ENCODE measurements around the gene GLRA1.

GLRA1 gene

DNA sequence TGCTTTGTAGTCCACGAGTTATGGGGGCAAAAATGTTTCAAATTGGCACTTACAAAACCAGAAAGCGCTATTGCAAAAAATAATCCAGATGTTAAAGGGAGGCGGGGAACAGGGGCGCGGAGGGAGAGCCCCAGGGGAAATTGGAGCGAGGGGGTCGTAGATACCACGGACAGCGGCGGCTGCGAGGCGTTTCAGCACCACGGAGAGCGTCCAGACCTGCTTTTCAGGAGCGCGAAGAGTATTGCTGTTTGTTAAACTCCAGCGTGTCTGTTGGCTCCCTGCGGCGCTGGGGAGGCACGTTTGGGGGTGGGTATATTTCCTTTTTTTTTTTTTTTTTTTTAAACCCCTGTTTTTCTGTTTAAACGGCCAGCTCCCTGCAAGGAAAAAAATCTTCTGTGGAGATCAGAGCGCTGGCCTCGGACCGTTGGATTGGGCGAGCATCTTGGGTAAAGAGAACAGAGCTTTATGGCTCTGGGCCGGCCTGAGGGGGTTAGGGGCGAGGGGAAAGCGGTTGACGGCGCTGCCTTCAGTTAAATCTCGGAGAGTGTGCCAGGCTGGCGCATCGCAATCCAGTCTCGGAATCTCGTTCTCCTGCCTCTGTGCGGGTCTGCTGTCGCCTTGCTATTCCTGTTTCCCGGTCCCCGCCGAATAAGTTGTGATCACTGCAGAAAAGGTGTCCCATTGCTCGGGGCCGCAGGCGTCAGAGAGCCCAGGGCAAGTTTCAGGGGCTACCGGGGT lies at the start of gene GLRA1:
Gene GLRA1, minus strand, starts transcription at position 288 of the 738 bp plus-strand sequence. CDS start 302 bp downstream, outside the sequence.
- DNase-seq = no peak

DNA sequence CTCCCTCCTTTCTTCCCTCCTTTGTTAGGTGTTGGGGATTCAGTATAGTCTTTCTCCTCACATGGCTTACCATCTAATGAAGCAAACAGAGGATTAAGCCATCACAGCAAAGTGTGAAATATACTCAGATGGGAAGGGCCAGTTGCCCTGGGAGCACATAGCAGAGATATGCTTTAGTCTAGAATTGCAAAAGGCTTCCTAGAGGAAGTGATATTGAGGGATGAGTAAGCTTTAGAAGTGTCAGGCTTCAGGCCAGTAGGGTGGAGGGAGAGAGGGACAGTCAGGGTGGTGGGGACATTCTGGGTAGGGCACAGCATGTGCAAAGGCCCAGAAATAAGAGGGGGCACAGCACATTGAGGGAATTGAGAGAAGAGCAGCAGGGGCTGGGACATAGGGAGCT lies 46.2 kb upstream of the GLRA1 start:
- no peak for DNase-seq

DNA sequence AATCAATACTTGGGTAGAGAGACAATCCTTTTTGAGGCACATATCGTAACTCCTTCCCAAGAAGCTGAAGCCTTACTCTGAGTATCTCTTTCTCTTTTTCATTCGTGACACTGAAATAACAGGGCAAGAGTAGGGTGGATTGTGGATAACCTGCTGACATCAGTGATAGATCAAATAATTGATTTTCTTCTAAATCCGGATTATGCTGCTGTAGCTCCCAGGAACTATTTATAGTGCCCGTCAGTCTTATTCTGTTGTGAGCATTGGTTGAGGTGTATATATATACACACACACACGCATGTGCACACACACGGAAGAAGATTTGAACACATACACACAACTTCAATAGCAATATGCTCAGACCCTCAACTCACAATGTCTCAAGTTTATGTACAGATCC lies 43.2 kb upstream of the GLRA1 start:
- DNase-seq = no peak

DNA sequence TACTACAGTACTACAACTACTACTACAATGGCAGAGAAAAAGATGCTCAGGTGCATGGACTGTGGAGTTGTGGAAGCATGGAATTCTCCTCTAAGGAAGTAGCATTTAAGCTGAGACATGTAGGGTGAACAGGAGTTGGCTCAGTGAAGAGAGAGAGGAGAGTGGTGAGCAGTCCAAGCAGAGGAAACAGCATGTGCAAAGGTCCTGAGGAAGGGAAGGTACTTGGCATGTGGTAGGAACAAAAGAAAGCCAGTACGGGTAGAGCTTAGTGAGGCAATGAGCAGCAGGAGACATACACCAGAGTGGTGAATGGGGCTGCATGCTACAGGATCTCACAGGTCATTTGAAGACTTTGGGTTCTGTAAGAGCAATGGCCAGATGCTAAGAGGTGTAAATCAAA lies 41.4 kb upstream of the GLRA1 start:
- no peak for DNase-seq

DNA sequence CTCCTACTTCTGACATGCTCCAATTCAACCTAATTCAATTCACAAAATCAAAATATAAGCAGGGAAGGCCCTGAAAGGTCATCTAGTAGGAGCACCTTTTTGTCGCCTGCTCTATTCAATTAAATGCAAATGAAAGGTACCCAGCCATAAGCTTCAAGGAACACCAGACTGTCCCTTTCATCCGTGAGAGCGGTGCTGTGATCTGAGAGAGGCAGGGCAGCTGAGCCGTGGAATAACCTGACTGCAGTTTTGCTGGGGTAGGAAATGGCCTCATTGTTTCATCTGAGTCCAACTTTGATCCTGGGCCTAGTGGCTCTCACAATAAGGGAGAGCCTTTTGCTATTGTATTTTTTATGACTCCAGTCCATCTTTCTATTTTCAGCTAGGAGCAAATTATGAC lies 39.8 kb upstream of the GLRA1 start:
- no peak for DNase-seq

DNA sequence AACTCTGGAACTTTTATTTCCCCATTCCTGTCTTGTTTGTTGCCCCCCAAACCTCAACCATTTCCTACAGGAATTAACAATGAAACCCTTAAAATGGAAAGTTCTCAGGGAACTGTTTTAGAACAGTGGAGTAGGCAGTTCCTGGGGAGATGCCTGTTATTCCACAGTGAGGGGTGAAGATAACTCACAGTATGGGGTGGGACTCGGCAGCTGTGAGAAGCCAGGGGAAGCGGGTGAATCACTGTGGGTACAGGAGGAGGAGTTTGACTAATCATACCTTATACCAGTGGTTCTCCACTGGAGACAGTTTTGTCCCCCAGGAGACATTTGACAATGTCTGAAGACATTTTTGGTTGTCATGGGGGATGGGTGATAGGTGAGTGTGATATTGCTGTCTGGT lies 36.9 kb upstream of the GLRA1 start:
- DNase-seq = no peak

DNA sequence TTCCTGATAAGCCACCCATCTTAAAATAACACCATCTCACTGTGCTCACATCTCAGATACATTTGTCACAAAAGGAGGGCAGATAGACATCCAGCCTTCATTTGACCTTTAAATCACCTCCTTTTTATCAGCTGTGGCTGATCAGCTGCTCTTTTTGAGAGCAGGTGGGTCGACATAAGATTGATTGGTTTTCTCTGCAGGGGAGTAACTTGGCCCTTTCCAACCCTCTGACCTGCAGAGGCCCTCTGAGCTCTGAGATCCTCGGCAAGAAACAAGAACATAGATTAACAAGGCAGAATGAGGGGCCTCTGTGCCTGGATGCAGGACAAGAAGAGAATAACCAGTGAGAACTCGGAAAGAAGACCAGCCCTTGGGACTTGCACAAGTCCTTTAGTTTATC lies 33.5 kb upstream of the GLRA1 start:
- DNase-seq = no peak

DNA sequence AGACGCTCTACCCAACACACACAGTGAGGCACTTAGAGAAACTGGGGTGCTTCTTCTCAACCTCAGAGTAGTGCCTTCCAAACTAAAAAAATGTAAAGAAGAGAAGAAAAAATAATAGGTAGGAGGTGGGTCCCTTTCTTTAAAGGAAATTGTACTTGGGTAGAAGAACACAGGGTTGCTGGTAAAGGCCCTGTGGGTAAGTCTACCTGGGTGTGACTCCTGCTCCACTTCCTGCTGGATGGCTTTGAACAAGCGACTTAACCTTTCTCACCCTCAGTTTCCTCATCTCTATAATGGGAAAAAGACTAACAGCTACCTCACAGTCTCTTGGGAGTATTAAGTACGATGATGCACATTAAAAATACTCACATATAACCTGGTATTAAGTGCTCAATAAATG lies 32.1 kb upstream of the GLRA1 start:
- no peak for DNase-seq

DNA sequence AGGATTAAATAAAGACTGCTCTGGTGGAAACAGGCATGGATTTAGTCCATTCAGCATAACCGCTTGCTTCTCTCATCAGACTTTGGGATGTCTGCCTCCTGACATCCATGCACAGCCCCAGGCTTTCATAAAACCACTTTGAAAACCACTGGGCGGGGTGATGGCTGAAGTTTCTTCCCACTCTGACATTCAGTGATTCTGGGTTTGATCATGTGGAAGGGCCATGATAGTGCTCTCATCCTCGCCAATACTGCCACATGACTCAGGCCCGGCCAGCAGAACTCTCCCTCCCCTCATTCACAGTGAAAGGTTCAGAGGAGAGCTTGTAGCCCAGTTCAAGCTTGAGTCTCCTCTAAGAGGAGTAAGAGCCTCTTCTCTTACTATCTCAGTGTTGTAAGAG lies 29.6 kb upstream of the GLRA1 start:
- no peak for DNase-seq

DNA sequence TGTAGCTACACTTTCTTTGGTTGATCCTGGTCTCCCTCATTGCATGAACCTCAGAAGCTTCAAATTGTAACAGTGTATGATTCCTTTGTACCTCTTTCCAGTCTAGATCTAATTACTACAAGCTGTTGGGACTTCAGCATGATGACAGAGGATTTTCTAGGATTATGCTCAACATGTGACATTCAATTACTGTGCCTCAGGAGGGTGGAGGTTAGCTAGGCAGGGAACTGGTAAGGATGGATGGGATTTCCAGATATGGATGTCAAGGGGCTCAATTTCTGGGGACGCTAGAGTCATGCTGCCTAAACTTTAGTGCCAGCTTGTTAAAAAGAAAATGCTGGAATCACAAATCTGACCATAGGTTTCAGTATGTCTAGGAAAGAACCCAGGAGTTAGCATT lies 29.2 kb upstream of the GLRA1 start:
- DNase-seq = no peak

DNA sequence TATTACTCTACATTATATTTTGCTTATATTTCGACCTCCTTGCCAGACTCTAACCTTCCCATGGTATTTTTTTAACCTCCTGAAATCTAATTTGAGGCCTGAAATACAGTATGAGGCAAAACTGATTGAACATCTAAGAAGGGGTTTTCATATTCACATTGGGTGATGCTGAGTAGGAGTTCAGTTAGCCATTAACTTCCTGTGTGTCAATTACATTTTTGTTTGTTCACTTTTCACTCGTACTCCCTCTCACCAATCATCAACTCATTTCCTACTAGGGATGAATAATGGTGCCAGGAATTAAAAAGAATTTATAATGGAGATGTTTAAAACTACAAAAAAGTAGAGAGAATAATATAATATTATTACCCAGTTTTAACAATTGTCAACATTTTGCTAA lies 27.6 kb upstream of the GLRA1 start:
- no peak for DNase-seq

DNA sequence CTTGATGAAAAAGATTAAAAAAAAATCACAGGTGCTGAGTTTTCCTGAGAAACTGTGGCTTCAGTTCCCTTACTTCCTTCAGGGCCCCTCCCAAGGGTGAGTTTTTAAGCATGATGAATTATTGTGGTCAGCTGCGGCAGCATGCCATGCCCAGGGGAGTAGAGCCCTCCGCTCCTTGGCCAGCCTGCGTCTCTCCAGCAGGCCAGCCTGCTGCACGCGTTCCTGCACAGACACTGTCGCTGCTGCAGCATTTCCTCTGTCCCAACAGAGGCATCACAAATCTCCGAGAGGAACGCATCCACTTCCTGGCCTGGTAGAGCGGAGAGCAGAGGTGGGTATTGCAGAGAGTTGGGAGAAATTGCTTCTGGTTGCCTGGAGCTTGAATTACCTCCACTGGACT lies 26.1 kb upstream of the GLRA1 start:
- no peak for DNase-seq

DNA sequence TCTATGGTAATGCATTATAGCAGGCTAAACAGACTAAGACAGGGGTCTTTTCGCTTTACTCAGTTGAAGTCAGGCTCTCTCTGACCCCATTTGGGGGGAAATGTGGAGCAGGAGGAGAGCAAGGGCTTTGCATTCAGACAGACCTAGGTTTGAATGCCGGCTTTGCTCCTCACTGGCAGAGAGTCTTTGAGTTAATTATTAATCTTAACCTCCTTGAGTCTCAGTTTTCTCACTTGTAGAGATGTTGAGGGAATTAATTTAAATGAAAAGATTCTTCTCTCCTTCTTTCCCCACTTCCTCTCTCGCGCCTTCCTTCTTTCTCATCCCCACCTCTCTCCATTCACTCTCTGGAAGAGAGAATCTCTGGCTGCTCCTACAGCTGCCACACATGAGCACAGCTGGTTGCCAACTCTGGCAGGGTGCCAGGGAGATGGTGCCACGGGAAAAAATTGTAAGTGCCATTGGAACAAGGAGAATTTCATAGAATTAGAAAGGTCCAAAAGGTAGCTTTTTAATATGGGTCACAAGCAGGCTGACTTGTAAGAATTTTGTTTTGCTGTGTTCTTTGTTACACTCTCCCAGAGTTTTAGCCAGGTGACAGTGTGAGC lies 25.2 kb upstream of the GLRA1 start:
- no peak for DNase-seq

DNA sequence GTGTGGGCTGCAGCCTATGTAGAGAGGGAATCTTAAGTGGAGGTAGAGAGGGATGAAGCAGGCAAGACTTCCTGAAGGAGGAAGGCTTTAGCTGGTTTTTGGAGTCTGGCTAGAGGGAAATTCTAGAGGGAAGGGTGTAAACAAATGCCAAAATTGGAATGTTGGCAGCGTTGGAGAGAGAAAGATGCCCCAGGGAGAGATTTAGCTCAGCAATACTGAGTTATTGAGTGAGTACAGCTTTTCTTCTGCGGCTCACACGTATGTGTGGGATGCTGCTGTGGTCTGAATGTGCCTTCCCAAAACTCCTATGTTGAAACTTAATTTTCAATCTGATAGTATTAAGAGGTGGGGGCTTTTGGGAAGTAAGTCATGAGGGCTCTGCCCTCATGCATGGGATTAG lies 24.5 kb upstream of the GLRA1 start:
- no peak for DNase-seq

DNA sequence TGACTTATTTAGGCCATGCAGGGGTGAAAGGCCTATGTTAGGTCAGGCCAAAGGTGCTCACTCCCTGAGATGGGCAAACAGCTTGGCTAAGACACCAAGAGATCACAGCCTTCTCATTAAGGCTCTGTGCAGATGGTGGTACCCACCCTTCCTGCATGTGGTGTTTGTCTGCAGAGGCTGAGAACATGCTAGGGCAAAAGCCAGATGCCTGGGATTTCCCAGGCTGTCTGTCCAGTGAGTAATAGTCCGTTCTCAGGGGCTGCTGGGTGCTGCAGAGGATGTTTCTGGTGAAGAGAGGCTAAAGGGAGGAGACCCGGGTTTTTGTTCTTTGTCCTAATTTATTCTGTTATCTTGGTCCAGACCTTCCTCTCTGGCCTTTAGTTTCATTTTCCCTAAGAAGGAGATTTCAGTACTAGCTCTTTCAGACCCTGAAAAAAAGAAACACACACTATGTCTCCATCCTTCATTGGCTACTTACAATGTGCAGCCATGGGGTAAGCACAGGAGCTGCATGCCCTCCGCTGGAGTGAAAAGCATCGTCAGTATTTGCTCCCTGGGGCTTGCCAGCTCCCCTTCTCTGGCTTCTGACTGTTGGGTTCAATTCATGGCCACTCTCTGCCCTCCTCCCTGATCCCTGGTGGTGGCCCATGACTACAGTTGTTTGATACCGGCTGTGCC lies 23.4 kb upstream of the GLRA1 start:
- DNase-seq = no peak

DNA sequence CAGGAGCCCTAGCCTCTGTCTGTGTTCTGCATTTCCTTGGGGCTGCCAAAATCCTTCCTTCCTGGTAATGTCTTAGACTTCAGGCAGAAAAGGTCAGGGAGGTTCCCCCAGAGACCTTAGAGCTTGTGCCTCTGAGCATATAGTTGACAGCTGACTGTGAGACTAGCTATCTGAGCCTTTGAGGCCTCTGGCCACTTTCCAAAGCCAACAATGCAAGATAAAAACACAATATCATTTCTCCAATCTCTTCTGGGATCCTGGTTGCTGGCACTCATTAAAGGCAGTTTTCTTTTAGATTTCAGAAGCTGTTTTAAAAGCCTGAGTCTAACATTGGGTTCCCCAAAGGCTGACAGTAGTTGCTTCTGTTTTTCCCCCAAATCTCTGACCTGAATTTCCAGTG lies 13.2 kb upstream of the GLRA1 start:
- no peak for DNase-seq

DNA sequence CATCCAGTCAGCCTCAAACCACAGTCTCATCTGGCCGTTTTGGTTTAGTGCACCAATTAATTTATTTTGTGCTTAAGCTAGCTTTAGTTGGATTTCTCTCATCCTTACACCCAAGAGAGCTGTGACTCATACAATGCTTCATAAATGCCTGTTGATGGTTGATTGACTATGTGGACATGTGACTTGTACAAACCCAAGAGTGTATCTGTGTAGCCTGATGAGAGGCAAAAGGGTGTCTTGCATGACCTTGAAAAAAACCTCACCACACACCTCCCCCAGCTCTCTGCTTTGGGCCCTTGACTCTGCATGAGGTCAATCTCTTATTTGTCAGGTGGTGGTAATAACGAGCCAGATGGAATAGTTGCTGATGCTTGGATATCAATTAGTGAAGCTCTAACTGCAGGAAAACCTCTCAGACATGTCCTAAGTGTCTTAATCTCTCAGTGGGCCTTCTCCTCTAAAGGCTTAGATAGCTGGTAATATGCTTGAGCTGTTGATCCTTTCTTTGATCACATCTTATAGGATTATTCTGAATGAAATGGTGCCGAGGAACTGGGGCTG lies 10.6 kb upstream of the GLRA1 start:
- peak; percentile 1 for DNase-seq

DNA sequence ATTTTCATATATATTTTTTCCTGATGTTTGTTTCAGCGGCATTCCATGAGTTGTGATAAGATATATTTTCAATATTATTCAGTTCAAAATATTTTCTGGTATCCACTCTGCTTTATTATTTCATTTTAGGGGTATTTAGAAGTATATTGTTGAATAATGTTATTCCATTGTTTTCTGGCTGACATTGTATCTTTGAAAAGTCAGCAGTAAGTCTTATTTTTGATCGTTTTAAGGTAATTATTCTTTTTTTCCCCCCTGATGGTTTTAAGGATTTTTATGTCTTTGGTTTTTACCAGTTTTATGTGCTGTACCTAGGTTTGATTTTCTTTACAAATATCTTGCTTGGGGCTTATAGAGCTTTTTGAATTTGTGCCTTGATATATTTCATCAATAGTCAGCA lies 6.6 kb upstream of the GLRA1 start:
- DNase-seq = no peak

DNA sequence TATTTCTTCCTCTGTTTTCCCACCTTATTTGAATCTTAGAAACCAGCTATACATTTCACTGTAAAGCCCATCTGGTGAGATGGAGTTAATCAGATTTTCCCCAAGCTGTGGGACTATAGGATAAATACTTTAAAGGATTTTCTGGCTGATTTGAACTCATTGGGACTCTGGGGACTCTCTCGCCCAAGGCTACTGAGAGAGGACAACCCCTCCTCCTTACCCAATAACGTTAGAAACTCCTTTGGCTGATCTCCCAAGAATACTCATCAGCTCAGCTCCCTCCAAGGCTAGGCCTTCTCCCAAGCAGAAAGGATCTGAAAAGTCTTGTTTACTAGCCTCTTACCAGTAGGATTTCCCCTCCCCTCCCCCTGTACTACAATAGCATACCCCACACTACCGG lies 1.5 kb upstream of the GLRA1 start:
- no peak for DNase-seq

DNA sequence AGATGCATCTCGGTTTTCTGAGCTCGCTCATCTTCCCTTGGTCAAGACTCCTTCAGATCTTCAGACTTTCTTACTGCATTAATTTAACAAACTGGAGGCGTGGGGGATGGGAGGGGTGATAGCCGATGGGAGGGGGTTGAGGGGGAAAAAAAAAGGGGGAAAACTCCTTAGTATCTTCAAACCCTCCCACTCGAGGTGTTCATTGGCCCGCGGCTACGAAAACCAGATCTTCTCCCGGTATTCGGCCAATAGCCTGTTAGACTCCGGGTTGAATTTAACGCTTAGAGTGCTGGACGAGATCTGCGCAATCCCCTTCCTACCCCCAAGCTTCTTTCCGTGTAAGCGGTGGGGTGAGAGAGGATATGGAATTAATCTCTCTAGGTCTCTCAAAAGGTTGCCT lies 689 bp upstream of the GLRA1 start:
- DNase-seq = no peak

DNA sequence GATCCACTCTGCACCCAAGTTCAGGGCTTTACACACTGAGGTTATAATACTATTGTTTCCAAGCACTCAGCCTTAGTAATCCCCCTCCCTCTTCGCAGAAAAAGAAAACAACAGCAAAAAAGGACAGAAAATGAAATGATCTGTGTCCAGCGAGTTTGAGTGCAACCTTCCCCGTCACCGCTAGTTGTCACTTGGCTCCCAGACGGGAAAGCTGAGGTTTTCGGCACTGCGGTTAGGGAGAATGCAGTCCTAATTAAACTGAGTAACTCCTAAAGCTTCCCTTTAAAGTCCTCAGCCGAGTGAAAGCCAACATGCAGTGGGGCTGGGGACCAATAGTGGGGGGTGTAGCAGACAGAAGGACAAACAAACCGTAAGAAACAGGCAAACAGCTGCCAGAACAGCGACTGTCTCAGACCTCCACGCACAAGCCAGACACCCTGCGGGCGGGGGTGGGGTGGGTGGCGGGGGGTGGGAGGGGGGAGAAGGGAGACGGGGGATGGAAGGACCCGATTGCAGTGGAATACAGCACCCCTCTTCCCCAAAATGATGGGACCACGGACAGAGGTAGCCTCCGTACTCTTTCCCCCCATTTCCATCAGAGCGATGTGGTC lies 680 bp downstream of the GLRA1 start:
- DNase-seq = peak; percentile 6

DNA sequence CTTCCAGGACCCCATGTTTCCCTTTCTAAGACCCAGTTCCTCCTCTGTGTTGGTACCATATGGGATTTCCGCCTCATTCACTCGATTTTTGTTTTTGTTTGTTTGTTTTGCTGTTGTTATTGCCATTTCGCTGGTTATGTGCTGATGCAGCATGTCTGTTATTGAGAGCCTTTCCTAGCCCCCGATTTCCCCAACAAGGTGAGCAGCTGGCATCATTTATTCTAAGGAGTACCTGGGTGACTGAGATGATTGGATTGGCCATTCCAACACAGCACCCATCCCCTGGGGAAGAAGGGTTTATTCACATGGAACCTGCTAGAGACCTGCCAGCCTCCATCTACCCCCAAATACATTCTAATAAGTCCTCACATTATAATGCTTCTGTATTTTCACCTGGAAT lies 2.7 kb downstream of the GLRA1 start:
- DNase-seq = no peak

DNA sequence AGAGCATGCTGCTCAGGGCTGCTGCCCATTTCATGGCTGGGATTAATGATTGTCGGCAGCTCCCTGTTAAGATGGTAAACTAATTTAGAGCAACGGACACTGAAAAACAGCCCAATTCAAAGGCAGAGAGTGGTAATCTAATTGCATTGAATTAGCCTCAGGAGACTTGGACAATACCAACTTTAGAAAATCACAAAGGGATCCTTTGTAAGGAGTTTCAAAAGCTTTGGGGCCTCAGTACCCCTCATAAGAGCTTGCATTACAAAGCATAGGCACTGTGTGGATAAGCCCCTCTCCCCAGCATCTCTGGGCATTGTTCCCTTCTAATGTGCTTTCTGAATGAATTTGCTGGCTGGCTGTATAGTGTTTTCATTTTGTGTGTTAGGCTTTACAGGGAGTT lies 6.7 kb downstream of the GLRA1 start:
- DNase-seq = no peak

DNA sequence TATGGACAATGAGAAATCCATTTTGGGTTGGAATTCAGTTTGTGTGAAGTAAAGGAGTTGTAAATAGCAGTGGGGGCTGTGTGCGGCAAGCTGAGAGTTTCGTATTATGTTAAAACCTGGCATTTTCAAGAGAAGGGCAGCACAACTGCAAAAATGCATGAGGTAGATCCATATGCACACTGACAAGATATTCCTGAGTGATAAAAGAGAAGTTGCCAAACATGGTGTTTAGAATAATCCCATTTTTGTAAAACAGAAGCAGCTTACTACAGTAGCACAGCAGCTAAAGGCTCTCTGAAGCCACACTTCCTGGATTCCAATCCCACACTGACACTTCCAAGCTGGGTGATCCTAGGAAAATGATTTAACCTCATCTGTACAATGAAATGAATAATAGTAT lies 11.2 kb downstream of the GLRA1 start:
- DNase-seq = no peak

Measured in NCI-H2171 treated with DMSO at 0.1 percent for 48 hours (cell line).